NCI-H146 treated with DMSO at 0.1 percent for 48 hours (cell line): ENCODE results near the gene AMBP.

Experiments
- DNase-seq: peaks from one replicate; lab custom pipeline; 2025; ENCODE audit not compliant: unreplicated experiment; lab: John Stamatoyannopoulos, UW

AMBP gene

DNA sequence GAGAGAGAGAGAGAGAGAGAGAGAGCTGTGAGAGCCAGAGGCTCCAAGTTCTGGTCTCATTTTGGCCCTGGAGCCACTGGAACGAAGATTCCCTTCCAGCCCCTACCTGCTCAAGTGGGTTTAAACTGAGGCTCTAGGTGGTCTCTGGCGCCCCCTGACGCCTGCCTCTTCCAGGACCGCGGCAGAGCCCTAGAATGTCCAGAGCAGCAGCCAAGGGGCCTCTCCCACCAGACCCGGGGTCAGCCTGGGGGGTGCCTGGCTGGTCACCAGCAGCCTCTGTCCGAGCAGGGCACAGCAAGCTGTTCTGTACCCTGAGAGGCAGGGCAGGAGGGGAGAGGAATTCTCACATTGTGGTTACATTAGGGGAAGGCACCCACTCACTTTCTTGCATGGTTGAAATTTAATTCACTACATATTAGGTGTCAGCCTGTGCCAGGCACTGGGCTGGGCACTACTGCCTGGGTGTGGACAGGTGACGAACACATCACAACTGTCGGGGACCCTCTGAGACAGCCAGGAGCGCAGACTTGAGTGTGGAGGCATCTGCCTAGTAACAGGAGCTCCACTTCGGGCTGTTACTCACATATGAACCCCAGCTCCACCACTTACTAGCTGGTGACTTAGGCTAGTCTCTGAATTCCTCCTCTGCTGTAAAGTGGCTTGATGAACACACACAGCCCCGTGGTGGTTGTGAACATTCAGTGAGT is 44.5 kb downstream of the AMBP start:
- DNase-seq: no peak

- DNase-seq: no peak
Observed at GRCh38 chr9:114031948-114032840, 45.9 kb downstream of the AMBP start.

- no peak for DNase-seq
Observed at GRCh38 chr9:114031037-114031630, 47.0 kb downstream of the AMBP start.

- DNase-seq: no peak
Observed at GRCh38 chr9:114030364-114030763, 47.7 kb downstream of the AMBP start.

DNA sequence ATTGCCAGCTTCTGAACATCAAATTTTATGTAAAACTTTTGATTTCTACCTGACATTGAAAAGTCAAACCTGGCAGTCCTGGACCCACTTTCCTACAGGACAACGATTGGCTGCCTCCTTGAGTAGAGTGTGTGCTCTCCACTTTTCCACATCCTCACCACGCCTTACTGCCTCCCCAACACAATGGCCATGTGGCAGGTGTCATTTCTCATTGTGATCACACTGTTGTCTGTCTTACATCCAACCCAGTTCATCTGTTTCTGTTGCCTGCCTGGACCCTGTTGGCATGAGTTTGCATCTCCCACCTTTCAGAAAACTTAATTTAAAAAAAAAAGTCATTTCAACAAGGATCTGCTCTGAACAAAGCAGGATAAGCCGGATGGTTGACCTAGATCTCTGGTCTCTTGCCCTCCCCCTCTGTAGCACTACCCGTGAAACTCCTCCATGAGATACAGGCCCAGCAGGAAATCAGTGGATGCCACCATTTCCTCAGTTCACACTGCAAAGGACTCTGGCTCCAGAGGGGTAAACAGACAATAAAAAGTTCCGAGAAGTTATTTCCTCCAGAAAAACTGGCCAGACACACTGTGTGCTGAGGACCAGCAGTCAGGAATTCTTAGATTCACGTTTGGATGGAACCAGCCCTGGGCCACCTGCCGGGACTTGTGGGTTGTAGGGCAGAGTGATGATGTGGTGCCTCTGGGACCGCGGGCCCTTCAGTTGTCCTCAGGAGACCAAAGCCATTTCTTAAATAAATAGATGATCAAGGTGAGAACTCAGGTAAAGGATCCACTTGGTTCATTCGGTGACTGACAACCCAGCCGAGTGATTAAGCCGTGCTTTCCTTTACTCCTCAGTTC is 48.6 kb downstream of the AMBP start:
- no peak for DNase-seq

DNA sequence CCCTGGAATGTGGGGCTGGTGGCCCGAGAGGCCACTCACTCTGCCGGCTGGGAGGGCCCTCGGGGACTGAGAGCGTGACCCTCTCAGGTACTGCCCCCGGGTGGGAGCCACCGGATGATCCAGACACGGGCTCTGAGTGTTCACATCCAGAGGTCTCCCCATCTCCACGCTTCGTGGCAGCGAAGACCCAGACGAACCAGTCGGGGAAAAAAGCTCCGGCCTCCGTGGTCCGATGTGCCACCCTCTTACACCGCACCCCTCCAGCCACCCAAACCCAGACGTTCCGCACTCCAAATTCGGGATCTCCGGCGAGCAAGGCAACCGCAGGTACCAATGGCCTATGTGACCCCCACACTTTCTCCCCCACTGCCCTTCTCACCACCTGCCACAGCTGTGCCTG is 49.5 kb downstream of the AMBP start:
- DNase-seq: no peak

GRCh38 chr9:114027863-114028465 is 50.1 kb downstream of the AMBP start:
- DNase-seq: no peak

DNA sequence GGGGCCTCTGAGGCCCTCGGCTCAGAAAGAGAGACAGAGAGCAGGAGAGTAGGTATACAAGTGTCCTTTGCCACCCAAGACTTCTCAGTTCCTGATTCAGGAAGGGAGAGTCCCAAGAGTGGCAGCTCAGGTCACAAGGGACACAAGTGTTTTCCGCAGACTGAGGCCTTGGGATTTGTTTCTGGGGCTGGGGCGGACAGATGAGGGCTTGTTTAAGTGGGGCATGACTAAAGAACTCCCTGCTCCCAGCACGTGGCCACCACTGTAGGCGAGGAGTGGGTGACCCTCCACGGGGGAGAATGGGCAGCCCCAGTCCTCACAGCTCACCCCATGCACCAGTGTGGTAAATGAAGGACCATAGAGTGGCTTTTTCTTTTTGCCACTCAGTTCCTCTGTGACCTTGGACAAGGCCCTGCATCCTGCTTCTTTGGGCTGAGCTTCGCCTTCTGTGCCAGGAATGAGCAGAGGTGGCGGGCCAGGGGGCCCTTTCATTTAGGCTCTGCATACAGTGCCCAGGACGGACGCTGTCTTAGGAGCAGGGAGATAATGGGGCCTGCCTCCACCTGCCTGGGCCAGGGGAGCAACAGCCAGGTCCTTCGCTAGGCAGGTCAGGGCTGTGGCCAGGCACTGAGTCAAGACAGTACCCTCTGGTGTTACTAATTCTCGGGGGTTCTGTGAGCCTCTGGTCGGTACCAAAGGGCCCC is 50.8 kb downstream of the AMBP start:
- DNase-seq: no peak

- DNase-seq: no peak
Observed at GRCh38 chr9:114026335-114026734, 51.8 kb downstream of the AMBP start.

DNA sequence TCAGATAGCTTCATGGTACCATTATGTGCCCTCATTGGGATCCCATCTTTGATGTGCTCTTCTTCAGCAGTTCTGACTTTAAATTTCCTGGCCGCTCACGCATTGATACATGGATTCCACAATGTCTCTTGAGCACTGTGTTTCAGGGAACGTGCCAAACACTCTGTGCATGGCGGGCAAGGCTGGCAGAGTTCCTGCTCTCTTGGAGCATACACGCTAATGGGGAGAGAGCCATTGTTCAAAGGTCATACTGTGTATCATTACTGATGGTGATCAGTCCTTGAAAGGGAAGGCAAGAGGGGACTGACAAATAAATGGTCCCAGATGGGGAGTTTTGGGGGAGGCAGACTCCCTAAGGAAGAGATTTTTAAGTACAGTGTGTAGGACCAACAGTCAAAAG is 52.3 kb downstream of the AMBP start:
- DNase-seq: no peak

DNA sequence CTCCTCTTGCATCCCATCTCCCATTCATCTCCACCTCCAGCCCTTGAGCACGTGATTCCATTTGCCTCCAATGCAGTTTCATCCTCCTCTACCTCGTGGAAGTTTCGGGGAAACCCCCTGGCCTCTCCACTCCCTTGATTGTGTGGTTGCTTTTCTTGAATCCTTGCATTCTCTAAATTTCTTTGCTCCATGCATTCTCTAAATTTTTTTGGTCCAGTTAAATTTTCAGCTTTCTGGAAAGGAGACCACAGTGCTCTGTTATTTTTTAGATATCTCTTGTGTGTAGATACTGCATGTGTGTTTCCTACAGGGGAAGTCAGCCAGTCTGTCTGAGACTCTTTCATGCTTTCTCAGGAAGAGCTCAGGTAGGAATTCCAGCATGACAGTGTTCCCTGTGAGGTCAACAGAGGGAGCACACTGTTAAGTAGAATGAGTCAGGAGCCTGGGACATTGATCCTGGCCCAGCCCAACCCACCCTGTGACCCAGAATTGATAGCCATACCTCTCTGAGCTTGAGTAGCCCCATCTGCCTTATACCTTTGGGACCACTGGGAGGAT is 52.8 kb downstream of the AMBP start:
- no peak for DNase-seq

DNA sequence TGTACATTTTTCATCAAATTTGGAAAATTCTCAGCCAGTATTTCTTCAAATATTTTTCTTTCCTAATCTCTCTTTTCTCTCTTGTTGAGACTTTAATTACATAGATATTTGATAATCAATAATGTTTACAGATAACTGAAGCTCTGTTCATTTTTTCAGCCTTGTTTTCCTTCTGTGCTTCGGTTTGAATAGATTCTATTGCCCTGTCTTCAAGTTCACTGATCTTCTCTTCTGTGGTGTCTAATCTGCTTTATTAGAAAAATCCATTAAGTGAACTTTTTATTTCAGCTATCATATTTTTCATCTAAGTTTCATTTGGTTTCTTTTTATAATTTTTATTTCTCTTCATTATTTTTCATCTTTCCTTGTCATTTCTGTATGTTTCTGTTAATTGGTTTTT is 54.1 kb downstream of the AMBP start:
- no peak for DNase-seq

DNA sequence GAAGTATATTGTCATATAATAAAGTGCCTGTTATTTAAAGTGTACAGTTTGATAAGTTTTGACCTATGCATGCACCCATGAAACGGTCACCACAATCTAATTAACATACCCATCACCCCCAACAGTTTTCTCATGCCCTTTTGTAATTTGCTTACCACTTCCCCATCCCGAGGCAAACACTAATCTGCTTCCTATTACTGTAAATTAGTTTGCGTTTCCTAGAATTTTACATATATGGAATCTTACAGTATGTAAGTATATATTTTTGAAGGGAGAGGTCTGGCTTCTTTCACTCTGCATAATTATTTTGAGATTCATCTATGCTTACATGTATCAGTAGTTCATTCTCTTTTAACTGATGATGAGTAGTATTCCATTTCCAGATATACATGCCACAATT is 56.5 kb downstream of the AMBP start:
- DNase-seq: no peak

DNA sequence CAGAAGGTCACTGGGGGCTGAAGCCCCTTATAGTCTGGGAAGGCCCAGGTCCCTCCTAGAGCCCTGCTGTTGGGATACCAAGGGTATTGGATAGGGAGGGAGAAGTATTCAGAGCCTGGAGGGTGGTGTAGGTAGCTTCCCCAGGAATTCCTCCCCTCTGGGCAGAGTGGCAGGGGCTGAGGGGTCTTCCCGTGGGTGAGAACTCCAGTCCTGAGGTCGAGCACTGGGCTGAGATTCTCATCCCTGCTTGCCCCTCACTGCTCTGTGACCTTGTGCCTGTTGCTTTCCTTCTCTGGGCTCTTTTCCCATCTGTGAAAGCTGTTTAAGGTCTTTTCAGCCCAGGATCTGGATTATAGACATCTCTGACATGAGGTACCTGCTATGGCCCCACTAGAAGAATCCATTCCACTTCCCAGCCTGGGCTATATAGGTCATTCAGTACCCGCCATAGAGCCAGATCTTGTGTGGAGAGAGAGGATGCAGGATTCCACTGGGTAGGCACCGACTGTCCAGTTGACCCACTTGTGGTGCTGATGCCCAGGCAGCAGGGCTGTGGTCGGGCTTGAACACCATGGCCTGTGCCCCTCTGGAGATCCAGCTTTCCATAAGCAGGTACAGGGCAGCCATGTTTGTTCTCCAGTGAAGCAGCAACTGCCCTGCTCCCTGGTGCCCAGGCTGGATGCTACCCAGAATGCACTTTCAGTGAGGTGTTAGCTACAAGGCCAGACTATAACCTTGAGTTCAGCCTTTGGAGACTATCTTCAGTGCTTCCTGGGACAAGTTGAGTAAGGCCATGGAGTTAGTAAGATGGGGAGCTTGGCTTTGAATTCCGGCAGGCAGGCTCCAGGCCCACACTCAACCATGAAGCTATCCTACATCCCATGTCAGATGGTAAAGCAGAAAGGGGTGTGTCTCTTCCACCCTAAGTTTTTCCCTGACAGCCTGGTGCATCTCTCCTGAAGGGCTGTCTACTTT is 60.1 kb downstream of the AMBP start:
- no peak for DNase-seq

DNA sequence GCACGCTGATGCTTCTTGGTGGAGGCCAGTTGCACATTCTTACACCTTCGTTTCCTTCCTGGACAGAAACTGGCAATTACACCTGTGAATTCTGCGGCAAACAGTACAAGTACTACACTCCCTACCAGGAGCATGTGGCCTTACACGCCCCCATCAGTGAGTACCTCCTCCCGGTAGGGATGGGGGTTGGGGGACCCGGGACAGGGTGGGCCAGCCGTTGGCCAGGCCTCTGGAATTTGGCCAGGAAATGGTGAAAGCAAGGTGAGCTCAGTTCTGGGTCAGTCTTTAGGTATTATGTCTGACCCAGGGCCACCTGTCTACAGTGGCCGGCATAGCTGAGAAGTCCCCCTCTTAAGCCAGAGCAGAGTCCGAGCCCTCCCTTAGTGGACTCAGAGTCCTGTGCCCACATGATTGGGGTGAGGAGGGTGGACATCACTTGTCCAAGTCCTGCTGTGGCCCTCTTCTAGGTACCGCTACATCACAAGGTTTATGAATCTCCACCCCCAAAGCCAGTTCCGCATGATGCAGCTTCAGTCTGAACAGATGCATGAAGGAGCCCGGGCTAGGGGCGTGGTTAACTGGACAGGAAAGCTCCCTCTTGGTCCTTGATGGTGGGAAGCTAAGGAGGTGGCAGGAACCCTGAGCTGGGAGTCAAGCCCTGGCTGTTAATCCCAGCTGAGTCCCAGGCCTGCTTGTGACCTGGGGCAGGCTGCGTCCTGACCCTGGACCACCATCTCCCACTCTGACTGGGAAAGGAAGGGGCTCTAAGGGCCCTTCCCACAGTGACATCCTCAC is 61.3 kb downstream of the AMBP start:
- DNase-seq: no peak

- no peak for DNase-seq
Observed at GRCh38 chr9:114016101-114016500, 62.0 kb downstream of the AMBP start.

DNA sequence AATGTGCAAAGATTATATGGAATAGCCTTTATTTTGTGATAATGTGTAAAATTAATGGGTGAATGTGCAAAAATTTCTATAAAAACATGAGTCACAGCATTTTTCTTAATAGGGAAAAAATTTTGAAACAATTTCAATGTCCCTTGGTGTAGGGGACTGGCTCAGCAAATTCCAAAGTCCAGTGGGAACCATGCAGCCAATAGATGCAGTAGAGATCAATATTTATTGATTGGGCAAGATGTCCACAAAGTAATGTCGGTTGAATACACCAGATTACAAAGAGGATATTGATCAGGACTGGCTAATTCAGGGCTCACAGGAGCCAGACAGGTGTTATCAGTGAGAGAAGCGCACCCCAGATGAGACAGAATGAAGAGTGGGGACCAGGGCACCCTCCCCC is 62.5 kb downstream of the AMBP start:
- no peak for DNase-seq

GRCh38 chr9:114014044-114014443 is 64.1 kb downstream of the AMBP start:
- DNase-seq: no peak
